ENCODE results near the gene GALNT5. TPM values are rescaled to one million over a fixed set of nuclear protein-coding genes. Genes with fewer than 3 reads are reported as not detected.

GALNT5 gene
- total and polyA plus RNA-seq, 2 donors (not counting 3 experiments of a cell fraction or from before 2014, with no cell fraction given), result not detected

GRCh38 chr2:157349949-157350515, 92.5 kb downstream of the GALNT5 start:
- Histone ChIP-seq H2AFZ (ENCODE audit: low read depth, low read length) (no peak overlapping the region), H3K9ac (replicated peaks; ENCODE audit: extremely low read depth, insufficient read depth, low read length) (no peak overlapping the region), H3K27ac (ENCODE audit: insufficient read depth, low read depth, low read length) (no peak overlapping the region), H3K79me2 (ENCODE audit: control insufficient read depth, insufficient read depth, low read length) (no peaks in the 10 kb centered on the region), H4K20me1 (replicated peaks; ENCODE audit: control insufficient read depth, extremely low read depth, insufficient read depth, low read length) (no peaks in the 10 kb centered on the region), H3K27me3 (ENCODE audit: control insufficient read depth in 2 of 2, insufficient read depth in 2 of 2, low read length in 2 of 2) (no peaks in the 10 kb centered on the region), H3K9me3 (replicated peaks; ENCODE audit: control insufficient read depth, insufficient read depth, low read length) (no peaks in the 10 kb centered on the region), H3K4me2 (ENCODE audit: insufficient read depth, low read length) (no peak overlapping the region), H3K36me3 (ENCODE audit: control insufficient read depth in 2 of 2, extremely low read depth in 1 of 2, insufficient read depth in 2 of 2, low read length in 2 of 2) (no peaks in the 10 kb centered on the region), H3K9me1 (replicated peaks; ENCODE audit: control insufficient read depth, extremely low read depth, insufficient read depth, low read length) (no peaks in the 10 kb centered on the region), H3K4me1 (ENCODE audit: control insufficient read depth, extremely low read depth, insufficient read depth, low read length) (no peaks in the 10 kb centered on the region), H3K4me3 (replicated peaks in 1 of 3; ENCODE audit: insufficient read depth in 1 of 3, low read depth in 1 of 3, low read length in 3 of 3) (no peak overlapping the region)
- CTCF ChIA-PET, result interaction anchor here (1.0 to 2.2 kb wide), 3 partner anchors 13 to 48 kb away, joined by 3 to 15 read pairs (median 3); no protein-coding TSS in a partner anchor
- intact Hi-C loops (cut with micrococcal nuclease), result no loop called here
- no peak for FAIRE-seq
- TF ChIP-seq MYC (IDR thresholded peaks at IDR 0.05; ENCODE audit: low read depth, low read length), result no peak
- TF ChIP-seq MAX (IDR thresholded peaks at IDR 0.05; ENCODE audit: insufficient read depth, insufficient read length), result no peak
- TF ChIP-seq POLR2AphosphoS5 (IDR thresholded peaks at IDR 0.05; ENCODE audit: insufficient read depth, low read depth, low read length), result no peak
- TF ChIP-seq POLR2A (IDR thresholded peaks at IDR 0.05; ENCODE audit: low read depth, low read length), result no peak
- no peak for TF ChIP-seq EZH2 (IDR thresholded peaks at IDR 0.05; ENCODE audit: borderline replicate concordance, low read depth, low read length, severe bottlenecking)
- no peak for TF ChIP-seq CTCF (IDR thresholded peaks at IDR 0.05; ENCODE audit: extremely low read depth in 1 of 2, insufficient read depth in 1 of 2, low read depth in 1 of 2, low read length in 2 of 2)
- no peak for TF ChIP-seq FOS (IDR thresholded peaks at IDR 0.05; ENCODE audit: borderline replicate concordance, insufficient read depth, low read length)
- TF ChIP-seq JUN (IDR thresholded peaks at IDR 0.05; ENCODE audit: borderline replicate concordance, insufficient read depth, insufficient read length, low read depth), result no peak
- TF ChIP-seq GATA2 (IDR thresholded peaks at IDR 0.05; ENCODE audit: insufficient read depth, insufficient read length, low read depth, low read length), result no peak
- POLR2A ChIA-PET, result no interaction called here
- DNase-seq (ENCODE audit: low read depth, low spot score), result no peak
- BruUV-seq (replicated peaks), result no TSS peak
- dilution Hi-C loops (cut with MboI; ENCODE audit: extremely low pct_ligation_motif_present, low sequenced_read_pairs), result no loop called here
